ENCODE data around the gene TLE4. TPM values are rescaled to one million over a fixed set of nuclear protein-coding genes. Genes with fewer than 3 reads are reported as not detected.

Gene TLE4
- total RNA-seq, 1 experiment from 2014 or later, result 38.3 TPM

- no peak for DNase-seq (ENCODE audit: low read depth)
Observed at GRCh38 chr9:79660615-79661014, 88.8 kb downstream of the TLE4 start.

- DNase-seq (ENCODE audit: low read depth), result no peak
Observed at GRCh38 chr9:79661279-79661678, 89.5 kb downstream of the TLE4 start.

GRCh38 chr9:79661886-79662536 is 90.2 kb downstream of the TLE4 start:
- DNase-seq (ENCODE audit: low read depth), result no peak

GRCh38 chr9:79662537-79662956 is 90.8 kb downstream of the TLE4 start:
- DNase-seq (ENCODE audit: low read depth), result no peak

- no peak for DNase-seq (ENCODE audit: low read depth)
Observed at GRCh38 chr9:79663300-79663699, 91.5 kb downstream of the TLE4 start.

GRCh38 chr9:79663878-79664277 is 92.1 kb downstream of the TLE4 start:
- no peak for DNase-seq (ENCODE audit: low read depth)

- DNase-seq (ENCODE audit: low read depth), result no peak
Observed at GRCh38 chr9:79664375-79664831, 92.6 kb downstream of the TLE4 start.

- DNase-seq (ENCODE audit: low read depth), result no peak
Observed at GRCh38 chr9:79665369-79665768, 93.6 kb downstream of the TLE4 start.

GRCh38 chr9:79665931-79666330 is 94.2 kb downstream of the TLE4 start:
- DNase-seq (ENCODE audit: low read depth), result no peak

GRCh38 chr9:79667120-79667519 is 95.4 kb downstream of the TLE4 start:
- DNase-seq (ENCODE audit: low read depth), result no peak

- DNase-seq (ENCODE audit: low read depth), result no peak
Observed at GRCh38 chr9:79667817-79668436, 96.2 kb downstream of the TLE4 start.

- DNase-seq (ENCODE audit: low read depth), result no peak
Observed at GRCh38 chr9:79668956-79669355, 97.2 kb downstream of the TLE4 start.

GRCh38 chr9:79670269-79670961 is 98.7 kb downstream of the TLE4 start:
- no peak for DNase-seq (ENCODE audit: low read depth)

- DNase-seq (ENCODE audit: low read depth), result no peak
Observed at GRCh38 chr9:79671558-79671957, 99.8 kb downstream of the TLE4 start.

- DNase-seq (ENCODE audit: low read depth), result no peak
Observed at GRCh38 chr9:79672236-79672635, 100.5 kb downstream of the TLE4 start.

GRCh38 chr9:79672891-79673290 is 101.1 kb downstream of the TLE4 start:
- no peak for DNase-seq (ENCODE audit: low read depth)

GRCh38 chr9:79673614-79674013 is 101.8 kb downstream of the TLE4 start:
- DNase-seq (ENCODE audit: low read depth), result no peak

GRCh38 chr9:79674052-79674777 is 102.5 kb downstream of the TLE4 start:
- no peak for DNase-seq (ENCODE audit: low read depth)

GRCh38 chr9:79681576-79681975 is 109.8 kb downstream of the TLE4 start:
- no peak for DNase-seq (ENCODE audit: low read depth)

- DNase-seq (ENCODE audit: low read depth), result peak; percentile 13
Observed at GRCh38 chr9:79682076-79682736, 110.4 kb downstream of the TLE4 start.

- DNase-seq (ENCODE audit: low read depth), result no peak
Observed at GRCh38 chr9:79684059-79684458, 112.3 kb downstream of the TLE4 start.
